HG02973 (cell line): ENCODE results near the gene ZBTB46.
"Not testable (repeated sequence)": the region's sequence is repeated elsewhere in the genome, so short reads cannot be mapped to it uniquely, and the experiment has no call there.

ENCODE experiments used
- ATAC-seq: cut with Tn5 transposase; IDR thresholded peaks from one replicate; pipeline ENCODE4 v1.9.1; 2021; ENCODE audit warnings: moderate library complexity; ENCODE audit not compliant: unreplicated experiment

The ZBTB46 gene

DNA sequence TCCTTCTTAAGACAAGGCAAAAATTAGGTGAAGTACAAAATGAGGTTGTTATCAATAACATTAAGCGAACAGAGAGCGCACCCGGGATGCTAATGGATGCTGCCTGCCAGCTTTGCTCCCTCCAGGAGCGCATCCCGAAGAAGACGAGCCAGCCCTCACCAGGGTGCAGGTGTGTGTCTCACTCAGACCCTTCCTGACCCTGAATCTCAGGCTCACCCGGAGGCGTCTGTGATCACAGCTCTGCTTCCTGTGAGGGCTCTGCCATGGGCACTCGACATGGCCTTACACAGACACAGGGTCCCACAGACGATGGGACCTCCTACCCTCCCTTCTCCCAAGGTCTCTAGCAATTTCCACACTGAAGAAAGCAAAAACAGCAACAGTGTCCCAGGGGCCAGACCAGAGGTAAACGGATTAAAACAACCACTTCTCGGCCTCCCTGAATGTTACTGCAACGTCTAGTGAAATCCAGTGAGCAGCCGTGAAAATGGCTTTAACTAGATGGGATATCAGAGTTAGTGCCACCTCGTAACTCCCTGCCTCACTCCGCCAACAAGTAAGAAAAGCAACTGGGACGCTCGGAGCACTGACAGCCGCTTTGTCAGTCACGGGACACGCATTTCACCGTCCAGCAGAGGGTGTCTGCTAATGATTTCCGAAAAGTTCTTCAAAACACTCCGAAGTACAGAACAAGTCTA lies 11.7 kb downstream of the ZBTB46 start:
- no peak for ATAC-seq

DNA sequence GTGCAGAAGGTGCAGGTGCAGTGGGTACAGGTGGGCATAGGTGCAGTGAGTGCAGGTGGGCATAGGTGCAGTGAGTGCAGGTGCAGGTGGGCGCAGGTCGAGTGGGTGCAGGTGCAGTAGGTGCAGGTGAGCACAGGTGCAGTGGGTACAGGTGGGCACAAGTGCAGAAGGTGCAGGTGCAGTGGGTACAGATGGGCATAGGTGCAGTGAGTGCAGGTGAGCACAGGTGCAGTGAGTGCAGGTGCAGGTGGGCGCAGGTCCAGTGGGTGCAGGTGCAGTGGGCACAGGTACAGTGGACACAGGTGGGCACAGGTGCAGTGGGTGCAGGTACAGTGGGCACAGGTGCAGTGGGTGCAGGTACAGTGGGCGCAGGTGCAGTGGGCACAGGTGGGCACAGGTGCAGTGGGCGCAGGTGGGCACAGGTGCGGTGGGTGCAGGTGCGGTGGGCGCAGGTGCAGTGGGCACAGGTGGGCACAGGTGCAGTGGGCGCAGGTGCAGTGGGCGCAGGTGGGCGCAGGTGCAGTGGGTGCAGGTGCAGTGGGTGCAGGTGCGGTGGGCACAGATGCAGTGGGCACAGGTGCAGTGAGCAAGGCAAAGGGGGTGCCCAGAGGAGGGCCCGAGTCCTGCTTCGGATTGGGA lies 15.3 kb downstream of the ZBTB46 start:
- ATAC-seq = no peak

DNA sequence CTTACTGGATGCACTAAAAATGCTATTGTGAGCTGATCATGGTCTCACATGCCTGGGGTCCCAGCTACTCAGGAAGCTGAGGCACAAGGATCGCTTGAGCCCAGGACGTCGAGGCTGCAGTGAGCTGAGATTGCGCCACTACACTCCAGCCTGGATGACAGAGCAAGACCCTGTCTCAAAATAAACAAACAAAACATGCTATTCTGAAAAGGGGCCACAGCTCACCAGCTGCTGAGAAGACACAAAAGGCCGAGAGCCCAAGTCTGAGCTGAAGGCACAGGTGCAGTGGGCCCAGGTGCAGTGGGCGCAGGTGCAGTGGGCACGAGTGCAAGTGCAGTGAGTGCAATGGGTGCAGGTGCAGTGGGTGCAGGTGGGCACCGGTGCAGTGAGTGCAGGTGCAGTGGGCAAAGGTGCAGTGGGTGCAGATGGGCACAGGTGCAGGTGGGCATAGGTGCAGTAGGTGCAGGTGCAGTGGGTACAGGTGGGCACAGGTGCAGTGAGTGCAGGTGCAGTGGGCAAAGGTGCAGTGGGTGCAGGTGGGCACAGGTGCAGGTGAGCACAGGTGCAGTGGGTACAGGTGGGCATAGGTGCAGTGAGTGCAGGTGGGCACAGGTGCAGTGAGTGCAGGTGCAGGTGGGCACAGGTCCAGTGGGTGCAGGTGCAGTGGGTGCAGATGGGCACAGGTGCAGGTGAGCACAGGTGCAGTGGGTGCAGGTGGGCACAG lies 16.0 kb downstream of the ZBTB46 start:
- no peak for ATAC-seq

DNA sequence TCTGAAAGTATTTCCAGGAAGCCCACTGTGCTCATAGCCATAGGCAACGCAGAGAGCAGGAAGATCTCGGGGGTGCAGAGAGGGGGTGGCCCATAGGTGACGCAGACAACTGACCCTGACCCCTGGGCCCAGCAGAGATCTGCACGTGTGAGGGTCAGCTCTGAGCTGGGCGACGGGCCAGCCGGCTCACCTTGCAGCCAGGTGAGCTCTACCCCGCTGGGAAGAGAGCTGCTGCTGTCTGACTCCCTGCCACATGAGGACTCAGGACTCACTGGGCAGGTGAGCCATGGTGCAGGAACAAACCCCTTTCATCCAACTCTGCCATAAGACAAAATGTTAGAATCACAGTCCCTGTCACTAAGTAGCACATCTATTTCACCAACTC lies 19.6 kb downstream of the ZBTB46 start:
- no peak for ATAC-seq

DNA sequence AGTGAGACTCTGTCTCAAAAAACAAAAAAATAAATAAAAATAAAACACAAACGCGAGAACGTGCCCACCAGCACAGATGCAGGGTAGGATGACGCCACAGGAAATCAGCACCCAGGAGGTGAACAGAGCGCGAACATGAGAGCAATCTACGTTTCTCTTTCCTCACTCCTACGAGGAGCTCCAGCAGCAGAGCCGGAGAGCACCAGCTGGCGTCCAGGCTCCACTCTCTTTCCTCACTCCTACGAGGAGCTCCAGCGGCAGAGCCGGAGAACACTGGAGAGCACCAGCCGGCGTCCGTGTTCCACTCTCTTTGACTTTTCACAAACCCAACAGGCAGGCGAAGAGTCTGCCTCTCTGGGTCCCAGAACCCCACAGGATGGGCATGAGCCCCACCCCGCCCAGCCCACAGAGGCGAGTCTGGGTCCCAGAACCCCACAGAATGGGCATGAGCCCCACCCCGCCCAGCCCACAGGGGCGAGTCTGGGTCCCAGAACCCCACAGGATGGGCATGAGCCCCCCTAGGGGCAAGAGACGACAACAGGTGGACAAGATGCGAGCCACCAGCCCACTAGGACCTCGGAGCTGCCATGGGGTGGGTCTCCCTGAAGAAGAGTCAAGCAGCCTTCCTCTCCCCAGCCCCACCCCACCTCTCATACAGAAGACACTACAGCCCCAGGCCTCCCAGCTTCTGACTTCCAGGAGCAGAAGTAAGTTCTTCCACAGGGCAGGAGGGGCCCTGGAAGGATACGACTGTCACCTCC lies 20.2 kb downstream of the ZBTB46 start:
- ATAC-seq = no peak

DNA sequence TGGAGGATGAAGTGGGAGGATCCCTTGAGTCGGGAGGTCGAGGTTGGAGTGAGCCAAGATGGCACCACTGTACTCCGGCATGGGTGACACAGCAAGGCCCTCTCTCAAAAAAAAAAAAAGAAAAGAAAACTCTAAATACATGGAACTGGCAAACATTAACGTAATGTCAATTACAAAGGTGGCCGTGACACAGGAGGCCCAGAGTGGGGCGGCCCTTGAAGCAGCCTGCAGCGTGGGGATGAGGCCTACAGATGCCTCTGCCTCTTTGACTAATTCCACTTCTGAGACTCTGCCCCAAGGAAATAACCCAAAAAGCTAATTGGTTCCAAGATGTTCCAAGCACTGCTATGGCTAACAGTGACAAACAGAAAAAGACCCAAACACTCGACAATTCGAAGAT lies 21.2 kb downstream of the ZBTB46 start:
- ATAC-seq = no peak

DNA sequence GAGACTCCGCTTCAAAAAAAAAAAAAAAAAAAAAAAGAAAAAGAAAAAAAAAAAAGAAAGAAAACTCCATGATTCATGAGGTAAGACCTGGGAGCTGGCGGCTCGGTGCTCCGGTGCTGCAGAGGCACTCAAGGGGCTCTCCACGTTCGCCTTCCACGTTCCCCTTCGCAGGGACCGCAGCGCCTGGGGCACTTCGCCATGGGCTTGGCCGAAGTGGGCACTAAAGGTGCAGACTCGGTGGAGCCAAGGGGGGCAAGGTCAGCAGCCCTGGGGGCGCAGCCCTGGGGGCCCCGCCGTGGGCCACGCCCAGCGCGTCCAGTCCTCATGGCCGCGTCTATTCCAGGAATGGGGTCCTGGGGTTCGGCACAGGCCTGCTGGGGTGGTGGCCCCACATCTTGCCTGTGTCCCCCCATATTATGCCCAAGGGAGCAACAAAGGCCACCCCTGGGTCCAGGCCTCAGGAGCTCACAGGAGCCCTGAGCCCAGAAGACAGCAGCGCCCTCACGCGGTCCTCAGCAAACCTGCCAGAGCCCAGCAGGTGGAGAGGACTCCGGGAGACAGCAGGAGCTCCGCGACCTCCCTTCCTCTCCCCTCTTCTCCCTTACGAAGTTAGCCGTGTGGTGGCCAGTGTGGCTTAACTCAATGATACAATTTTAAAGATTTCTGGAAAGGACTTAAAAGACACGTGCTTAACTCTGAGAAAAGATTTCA lies 21.9 kb downstream of the ZBTB46 start:
- ATAC-seq = no peak

DNA sequence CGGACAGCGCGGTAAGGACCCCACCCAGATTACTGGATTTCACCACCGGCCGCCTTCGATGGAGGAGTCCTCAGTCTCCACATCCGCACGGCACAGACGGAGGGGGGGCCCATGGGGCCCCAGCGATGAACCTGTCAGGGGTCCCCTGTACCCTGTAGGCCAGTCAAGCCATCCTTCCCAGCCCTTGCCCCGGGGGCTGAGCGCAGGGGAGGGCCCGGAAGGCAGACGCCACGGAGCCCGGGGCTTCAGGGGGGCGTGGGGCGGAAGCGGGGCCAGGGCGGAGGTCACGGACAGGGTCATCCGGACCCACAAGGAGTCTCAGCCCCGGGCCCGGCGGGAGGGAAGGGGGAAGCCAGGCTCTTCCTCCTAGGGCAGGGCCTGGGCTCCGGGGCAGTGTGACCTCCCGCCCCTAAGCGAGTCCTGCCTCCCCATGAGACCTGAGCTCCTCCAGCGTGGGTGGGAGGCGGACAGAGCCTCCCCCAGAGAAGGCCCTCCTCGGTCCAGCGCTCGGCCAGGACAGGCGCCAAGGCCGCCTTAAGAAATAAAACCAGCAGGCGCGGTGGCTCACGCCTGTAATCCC lies 22.8 kb downstream of the ZBTB46 start:
- ATAC-seq = no peak

DNA sequence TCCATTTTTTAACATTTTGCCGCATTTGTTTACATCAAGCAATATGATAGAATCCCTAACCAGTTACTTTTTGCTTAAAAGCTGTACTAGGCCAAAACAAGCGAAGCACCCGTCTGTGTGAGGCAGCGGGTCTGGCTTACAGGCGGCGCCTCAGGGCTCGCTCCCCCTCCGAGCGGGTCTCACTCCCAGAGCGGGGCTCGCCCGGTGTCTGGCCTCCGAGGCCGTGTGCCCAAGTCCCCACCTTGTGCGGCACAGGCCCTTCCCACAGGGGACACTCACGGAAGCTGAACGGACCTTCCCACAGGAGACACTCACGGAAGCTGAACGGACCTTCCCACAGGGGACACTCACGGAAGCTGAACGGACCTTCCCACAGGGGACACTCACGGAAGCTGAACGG lies 23.4 kb downstream of the ZBTB46 start:
- ATAC-seq = no peak

DNA sequence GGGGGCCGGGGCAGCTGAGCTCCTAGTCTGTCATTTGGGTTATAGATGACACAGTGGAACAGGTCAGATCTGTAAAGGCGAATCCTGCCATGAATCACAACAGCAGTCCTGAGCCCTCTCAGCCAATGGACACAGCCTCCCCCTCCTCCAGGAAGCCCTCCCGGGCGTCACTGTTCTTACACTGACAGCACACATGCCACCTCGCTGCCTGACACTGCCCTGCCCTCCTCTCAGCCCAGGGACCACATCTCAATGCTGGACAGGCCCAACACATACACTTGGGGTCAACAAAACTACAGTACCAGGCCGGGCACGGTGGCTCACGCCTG lies 26.8 kb downstream of the ZBTB46 start:
- ATAC-seq = no peak

DNA sequence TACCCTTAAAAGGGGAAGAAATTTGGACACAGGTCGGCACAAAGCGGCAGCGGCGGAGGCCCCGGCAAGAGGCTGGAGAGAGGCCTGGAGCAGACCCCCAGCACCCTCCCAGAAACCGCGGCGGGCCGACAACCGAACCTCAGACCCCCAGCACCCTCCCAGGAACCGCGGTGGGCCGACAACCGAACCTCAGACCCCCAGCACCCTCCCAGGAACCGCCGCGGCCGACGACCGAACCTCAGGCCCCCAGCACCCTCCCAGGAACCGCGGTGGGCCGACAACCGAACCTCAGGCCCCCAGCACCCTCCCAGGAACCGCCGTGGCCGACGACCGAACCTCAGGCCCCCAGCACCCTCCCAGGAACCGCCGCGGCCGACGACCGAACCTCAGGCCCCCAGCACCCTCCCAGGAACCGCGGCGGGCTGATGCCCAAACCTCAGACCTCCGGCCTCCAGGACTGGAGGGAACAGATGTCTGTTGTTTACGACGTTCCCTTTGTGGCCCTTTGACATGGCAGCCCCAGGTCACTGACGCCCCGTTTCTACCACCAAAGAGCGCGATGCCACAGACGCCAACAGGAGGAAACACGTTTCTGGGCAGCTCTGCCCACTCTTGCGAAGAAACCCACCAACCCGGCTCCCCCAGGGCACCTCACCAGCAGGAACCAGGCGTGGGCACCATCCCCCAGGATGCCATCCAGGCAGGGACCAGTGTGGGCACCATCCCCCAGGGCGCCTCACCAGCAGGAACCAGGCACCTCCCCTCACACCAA lies 28.4 kb downstream of the ZBTB46 start:
- ATAC-seq = no peak

DNA sequence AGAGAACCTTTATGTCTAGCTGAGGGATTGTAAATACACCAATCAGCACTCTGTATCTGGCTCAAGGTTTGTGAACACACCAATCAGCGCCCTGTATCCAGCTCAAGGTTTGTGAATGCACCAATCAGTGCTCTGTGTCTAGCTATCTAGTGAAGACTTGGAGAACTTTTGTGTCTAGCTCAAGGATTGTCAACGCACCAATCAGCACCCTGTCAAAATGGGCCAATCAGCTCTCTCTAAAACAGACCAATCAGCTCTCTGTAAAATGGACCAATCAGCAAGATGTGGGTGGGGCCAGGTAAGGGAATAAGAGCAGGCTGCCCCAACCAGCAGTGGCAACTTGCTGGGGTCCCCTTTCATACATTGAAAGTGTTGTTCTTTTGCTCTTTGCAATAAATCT lies 29.9 kb downstream of the ZBTB46 start:
- ATAC-seq = not testable (repeated sequence)

DNA sequence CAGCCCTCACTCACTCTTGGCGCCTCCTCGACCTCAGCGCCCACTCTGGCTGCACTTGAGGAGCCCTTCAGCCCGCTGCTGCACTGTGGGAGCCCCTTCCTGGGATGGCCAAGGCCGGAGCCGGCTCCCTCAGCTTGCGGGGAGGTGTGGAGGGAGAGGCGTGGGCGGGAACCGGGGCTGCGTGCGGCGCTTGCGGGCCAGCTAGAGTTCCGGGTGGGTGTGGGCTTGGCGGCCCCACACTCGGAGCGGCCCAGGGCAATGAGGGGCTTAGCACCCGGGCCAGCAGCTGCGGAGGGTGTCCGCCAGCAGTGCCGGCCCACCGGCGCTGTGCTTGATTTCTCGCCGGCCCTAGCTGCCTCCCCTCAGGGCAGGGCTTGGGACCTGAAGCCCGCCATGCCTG lies 30.7 kb downstream of the ZBTB46 start:
- ATAC-seq = not testable (repeated sequence)

DNA sequence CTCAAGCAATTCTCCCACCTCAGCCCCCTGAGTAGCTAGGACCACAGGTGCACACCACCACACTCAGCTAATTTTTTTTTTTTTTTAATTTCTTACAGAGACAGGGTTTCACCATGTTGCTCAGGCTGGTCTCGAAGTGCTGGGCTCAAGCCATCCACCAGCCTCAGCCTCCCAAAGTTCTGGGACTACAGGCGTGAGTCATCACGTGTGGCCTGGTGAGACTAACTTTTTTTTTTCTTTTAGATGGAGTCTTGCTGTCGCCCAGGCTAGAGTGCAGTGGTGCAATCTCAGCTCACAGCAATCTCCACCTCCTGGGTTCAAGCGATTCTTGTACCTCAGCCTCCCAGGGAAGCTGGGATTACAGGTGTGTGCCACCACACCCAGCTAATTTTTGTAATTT lies 31.9 kb downstream of the ZBTB46 start:
- ATAC-seq = not testable (repeated sequence)

DNA sequence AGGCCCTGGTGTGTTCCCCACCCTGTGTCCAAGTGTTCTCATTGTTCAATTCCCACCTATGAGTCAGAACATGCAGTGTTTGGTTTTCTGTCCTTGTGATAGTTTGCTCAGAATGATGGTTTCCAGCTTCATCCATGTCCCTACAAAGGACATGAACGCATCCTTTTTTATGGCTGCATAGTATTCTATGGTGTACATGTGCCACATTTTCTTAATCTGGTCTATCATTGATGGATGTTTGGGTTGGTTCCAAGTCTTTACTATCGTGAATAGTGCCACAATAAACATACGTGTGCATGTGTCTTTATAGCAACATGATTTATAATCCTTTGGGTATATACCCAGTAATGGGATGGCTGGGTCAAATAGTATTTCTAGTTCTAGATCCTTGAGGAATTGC lies 33.9 kb downstream of the ZBTB46 start:
- ATAC-seq = not testable (repeated sequence)

DNA sequence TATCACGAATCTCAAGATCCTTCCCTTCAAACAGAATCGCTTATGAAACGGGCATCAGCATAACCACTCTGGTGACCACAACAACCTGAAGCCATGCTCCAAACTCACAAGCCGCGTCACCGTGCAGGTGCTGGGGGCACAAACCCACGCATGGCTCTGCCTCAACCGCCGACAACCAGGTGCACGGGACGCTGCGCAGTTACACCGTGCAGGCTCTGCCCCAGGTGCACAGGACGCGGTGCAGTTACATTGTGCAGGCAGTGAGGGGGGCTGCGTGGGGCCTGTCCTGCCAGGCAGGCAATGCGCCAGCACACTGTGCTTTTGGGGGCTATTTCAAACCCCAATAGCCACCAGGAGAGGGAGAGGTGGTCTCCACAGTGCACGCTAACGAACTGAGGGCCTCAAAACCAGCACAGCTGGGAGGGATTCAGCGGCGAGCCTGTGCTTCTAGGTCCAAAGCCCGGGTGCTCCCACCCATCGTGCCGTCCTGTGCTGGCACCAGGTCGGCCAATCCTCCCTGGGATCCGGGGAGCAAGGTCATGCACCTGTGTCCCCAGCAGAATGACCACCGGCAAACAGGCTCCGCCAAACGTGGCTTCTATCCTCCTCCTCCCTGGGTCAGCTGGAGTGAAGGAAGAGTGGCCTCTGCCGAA lies 35.8 kb downstream of the ZBTB46 start:
- ATAC-seq = no peak

DNA sequence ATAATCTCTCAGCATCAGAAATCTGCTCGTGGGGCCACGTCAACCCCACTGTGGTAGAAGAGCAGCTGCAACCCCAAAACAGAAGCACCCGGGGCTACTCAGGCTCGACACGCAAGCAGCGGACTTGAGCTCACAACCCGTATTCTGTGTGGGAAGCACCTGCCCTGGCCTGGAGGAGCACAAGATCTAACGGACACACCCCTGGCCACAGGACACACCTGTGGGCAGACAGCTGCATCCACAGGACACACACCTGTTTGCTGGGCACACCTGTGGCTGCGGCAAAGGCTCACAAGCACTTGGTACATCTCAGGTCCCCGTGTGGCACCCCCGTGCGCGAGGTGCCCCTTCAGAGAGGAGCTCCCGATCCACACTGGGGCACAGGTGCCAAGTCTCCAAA lies 36.5 kb downstream of the ZBTB46 start:
- ATAC-seq = no peak

DNA sequence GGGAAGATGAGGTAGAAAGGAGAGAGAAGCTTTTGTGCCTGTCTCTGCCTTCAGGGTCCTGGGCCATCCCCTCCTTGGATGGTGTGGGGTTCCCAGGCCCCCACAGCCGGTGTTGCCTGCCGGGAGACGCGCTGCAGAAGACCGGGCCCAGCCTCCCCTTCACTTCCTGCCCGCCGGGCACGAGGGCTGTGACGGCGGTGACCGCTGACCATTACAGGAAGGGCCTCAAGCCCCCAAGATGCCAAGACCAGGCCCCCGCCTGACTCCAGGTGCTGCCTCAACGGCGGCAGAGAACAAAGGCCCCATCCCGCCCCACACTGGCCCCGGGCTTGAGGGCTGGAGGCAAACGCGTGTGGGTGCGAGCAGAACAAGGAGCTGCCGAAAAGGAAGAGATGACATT lies 38.2 kb downstream of the ZBTB46 start:
- ATAC-seq = no peak

DNA sequence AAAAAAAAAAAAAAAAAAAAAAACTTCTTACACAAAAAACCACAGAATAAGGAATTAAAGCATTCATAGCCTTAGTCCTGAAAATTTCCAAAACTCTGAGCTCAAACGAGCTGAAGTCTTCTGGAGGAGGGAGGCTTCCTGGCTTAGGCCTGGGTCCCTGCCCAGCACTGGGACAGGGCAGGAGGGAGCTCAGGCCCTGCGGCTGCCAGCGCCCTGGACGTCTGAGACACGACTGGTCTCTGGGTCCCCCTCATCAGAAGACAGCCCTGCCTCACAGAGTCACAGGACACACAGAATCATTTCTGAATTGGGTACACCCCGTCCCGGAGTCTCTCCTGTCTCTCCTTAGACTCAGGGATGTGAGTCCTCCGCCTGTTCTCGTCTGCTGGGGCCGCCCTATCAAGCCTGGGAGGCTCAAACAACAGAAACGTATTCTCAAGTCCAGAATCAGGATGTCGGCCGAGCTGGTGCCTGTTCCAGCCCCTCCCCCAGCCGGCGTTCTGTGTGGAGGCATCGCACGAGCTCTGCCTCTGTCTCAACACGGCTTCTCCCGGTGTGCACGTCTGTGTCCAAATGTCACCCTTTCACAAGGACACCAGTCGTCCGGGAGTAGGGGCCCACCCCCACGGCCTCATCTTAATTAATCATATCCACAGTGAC lies 39.4 kb downstream of the ZBTB46 start:
- ATAC-seq = no peak
